ENCODE data around the gene PRKG1. TPM values are rescaled to one million over a fixed set of nuclear protein-coding genes. Genes with fewer than 3 reads are reported as not detected.

PRKG1 gene
- total and polyA plus RNA-seq, 2 donors from 2014 or later: 3.6 to 14.8 TPM

DNA sequence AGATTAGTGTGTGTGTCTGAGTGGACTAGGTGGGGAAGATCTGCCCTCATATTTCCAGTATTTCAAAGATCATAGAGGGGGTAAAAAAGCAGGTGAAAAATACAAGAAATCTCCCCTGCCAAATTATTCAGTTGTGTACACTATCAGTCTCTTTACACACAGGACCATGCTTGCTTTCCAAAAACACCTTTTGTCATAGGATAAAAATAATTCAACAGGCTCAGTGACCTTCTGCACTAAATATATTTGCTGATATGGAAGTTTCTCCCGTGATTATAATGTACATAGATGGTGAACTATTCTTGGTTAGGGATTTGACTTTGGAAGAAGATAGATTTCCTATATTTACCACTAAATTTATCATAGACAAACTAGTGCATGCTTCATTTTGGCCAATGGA, 649.8 kb downstream of the PRKG1 start:
- no peaks in the 10 kb centered on the region for H3K9me3 ChIP-seq (ENCODE audit: control insufficient read depth in 2 of 3, insufficient read depth in 1 of 3, low read length in 3 of 3)
- H3K4me3 ChIP-seq (ENCODE audit: low read length in 3 of 3): no peak overlapping the region
- H3K9ac ChIP-seq (ENCODE audit: low read length in 3 of 3): no peak overlapping the region
- no peaks in the 10 kb centered on the region for H3K4me1 ChIP-seq (ENCODE audit: control insufficient read depth in 2 of 3, insufficient read depth in 2 of 3, low read depth in 1 of 3, low read length in 3 of 3)
- TF ChIP-seq, protein P1, sequence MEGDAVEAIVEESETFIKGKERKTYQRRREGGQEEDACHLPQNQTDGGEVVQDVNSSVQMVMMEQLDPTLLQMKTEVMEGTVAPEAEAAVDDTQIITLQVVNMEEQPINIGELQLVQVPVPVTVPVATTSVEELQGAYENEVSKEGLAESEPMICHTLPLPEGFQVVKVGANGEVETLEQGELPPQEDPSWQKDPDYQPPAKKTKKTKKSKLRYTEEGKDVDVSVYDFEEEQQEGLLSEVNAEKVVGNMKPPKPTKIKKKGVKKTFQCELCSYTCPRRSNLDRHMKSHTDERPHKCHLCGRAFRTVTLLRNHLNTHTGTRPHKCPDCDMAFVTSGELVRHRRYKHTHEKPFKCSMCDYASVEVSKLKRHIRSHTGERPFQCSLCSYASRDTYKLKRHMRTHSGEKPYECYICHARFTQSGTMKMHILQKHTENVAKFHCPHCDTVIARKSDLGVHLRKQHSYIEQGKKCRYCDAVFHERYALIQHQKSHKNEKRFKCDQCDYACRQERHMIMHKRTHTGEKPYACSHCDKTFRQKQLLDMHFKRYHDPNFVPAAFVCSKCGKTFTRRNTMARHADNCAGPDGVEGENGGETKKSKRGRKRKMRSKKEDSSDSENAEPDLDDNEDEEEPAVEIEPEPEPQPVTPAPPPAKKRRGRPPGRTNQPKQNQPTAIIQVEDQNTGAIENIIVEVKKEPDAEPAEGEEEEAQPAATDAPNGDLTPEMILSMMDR (IDR thresholded peaks at IDR 0.05; ENCODE audit: borderline replicate concordance, extremely low read depth, insufficient read depth): no peak
- H3K36me3 ChIP-seq (ENCODE audit: control insufficient read depth in 2 of 3, insufficient read depth in 3 of 3, low read length in 3 of 3): no peaks in the 10 kb centered on the region
- H3K27me3 ChIP-seq (ENCODE audit: control insufficient read depth, insufficient read depth, low read length): no peaks in the 10 kb centered on the region
- intact Hi-C loops (cut with DNase I): no loop called here
- H3K27ac ChIP-seq (ENCODE audit: low read depth in 2 of 2, low read length in 2 of 2): no peak overlapping the region
- DNase-seq: no peak
- no peak for FAIRE-seq

DNA sequence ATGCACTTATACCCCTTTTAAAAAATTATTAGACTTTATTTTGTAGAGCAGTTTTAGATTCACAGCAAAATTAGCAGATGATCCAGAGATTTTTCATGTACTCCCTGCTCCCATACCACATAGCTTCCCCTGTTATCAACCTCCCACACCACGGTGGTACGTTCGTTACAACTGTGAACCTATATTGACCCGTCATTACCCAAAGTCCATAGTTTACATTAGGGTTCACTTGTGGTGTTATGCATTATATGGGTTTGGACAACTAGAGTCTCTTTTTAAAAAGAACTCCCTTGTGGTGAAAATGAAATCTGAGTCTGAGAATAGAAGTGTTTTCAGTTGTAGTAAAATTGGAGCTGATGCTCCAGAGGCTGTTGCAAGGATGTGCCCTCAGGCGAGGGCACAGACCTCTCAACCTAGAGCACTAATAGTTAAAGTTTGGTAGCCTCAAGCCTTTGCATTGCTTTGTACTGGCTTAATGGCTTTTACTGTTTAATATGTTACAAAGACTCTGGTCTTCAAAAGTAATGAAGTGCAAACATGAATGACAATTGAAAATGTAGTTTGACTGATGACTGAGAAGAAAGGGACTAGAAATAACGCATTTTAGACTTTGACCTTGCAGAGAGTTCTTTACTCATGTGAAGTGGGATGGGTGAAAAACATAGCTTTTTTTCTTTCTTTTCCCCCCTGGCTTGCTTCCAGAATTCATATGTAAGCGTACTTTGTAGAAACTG, 655.7 kb downstream of the PRKG1 start:
- TF ChIP-seq, protein P1 (IDR thresholded peaks at IDR 0.05; ENCODE audit: borderline replicate concordance, extremely low read depth, insufficient read depth): no peak
- DNase-seq (peak in 2 of 5 donors; percentile 56 to 60), FAIRE-seq (no peak)
- H3K27me3 ChIP-seq (ENCODE audit: control insufficient read depth, insufficient read depth, low read length): no peaks in the 10 kb centered on the region
- H3K9me3 ChIP-seq (ENCODE audit: control insufficient read depth in 2 of 3, insufficient read depth in 1 of 3, low read length in 3 of 3): no peaks in the 10 kb centered on the region
- intact Hi-C loops (cut with DNase I): no loop called here
- H3K4me1 ChIP-seq (ENCODE audit: control insufficient read depth in 2 of 3, insufficient read depth in 2 of 3, low read depth in 1 of 3, low read length in 3 of 3): peaks cover 0 to 5% (median 0%) of the 10 kb centered on the region in 3 donors
- H3K27ac ChIP-seq (ENCODE audit: low read depth in 2 of 2, low read length in 2 of 2): no peak overlapping the region
- no peaks in the 10 kb centered on the region for H3K36me3 ChIP-seq (ENCODE audit: control insufficient read depth in 2 of 3, insufficient read depth in 3 of 3, low read length in 3 of 3)
- H3K9ac ChIP-seq (ENCODE audit: low read length in 3 of 3): no peak overlapping the region
- no peak overlapping the region for H3K4me3 ChIP-seq (ENCODE audit: low read length in 3 of 3)

DNA sequence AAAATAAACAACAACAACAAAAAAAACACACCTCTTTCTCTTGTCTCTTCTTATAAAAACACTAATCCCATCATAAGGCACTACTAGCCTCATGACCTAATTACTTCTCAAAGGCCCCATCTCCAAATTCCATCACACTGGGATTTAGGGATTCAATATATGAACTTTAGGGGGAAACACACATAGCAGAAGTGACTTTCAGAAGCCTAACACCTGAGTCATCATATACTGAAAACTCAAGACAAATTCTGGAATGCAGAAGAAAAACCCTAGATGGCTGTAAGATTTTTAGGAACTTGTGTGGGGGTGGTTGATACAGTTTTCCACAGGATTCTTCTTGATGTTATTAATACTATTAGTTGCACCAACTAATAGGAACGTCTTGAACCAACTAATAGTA, 658.8 kb downstream of the PRKG1 start:
- FAIRE-seq (no peak), DNase-seq (no peak)
- TF ChIP-seq, protein P1 (IDR thresholded peaks at IDR 0.05; ENCODE audit: borderline replicate concordance, extremely low read depth, insufficient read depth): no peak
- Histone ChIP-seq H3K4me1 (ENCODE audit: control insufficient read depth in 2 of 3, insufficient read depth in 2 of 3, low read depth in 1 of 3, low read length in 3 of 3) (peaks cover 0 to 5% (median 0%) of the 10 kb centered on the region in 3 donors), H3K27ac (ENCODE audit: low read depth in 2 of 2, low read length in 2 of 2) (no peak overlapping the region), H3K4me3 (ENCODE audit: low read length in 3 of 3) (no peak overlapping the region), H3K9me3 (ENCODE audit: control insufficient read depth in 2 of 3, insufficient read depth in 1 of 3, low read length in 3 of 3) (no peaks in the 10 kb centered on the region), H3K27me3 (ENCODE audit: control insufficient read depth, insufficient read depth, low read length) (no peaks in the 10 kb centered on the region), H3K9ac (ENCODE audit: low read length in 3 of 3) (no peak overlapping the region), H3K36me3 (ENCODE audit: control insufficient read depth in 2 of 3, insufficient read depth in 3 of 3, low read length in 3 of 3) (no peaks in the 10 kb centered on the region)
- intact Hi-C loops (cut with DNase I): no loop called here
